ENCODE measurements around the gene COX18. TPM values are rescaled to one million over a fixed set of nuclear protein-coding genes. Genes with fewer than 3 reads are reported as not detected.

COX18 gene
- total and polyA plus RNA-seq, 2 of the 4 experiments (the other 2 are of a cell fraction) = 8.0 to 22.0 TPM

DNA sequence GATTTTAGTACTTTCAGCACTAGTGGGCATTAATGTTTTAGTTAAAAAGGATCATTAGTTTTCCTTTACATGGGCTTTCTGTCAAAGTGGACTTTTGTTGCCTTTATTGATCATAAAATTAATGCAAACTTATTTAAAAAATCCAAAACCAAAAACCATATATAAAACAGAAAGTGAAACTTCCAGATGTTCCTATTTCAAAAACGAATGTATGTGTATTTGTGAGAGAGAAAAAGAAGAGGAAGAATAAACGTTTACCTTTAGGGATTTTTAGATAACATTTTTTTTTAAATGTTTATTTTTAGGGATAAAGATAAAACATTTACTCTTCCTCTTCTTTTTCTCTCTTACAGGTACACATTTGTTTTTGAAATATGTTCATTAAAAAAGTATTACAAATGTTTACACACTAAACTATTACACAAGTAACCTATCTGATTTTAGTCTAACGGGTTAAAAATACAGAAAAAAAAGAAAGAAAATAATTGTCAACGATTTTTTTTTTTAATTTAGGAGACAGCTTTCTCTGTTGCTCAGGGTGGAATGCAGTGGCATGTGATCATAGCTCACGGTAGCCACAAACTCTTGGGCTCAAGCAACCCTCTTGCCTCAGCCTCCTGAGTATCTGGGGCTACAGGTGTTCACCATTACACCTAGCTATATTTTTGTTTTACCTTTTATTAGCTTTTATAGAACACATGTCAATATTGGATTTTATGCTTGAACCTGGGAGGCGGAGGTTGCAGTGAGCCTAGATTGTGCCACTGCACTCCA lies 16.8 kb upstream of the COX18 start:
- intact Hi-C loops (cut with micrococcal nuclease) = loop anchor here (5.0 kb wide), 1 partner anchor 171 kb away; the partner anchor contains the start of gene ANKRD17
- Histone ChIP-seq H3K9ac (ENCODE audit: low read depth, low read length) (no peak overlapping the region), H3K4ac (ENCODE audit: low read depth, low read length) (no peak overlapping the region), H3K9me3 (ENCODE audit: control insufficient read depth, insufficient read depth, low read length) (no peaks in the 10 kb centered on the region), H3K4me1 (ENCODE audit: control insufficient read depth, insufficient read depth, low read length) (0 out of 2 replicates have a peak, but pooled peaks cover 1% of the 10 kb centered on the region), H3K4me2 (ENCODE audit: low read depth, low read length) (no peak overlapping the region; the same call in 1 of the 2 replicates), H2BK20ac (ENCODE audit: low read depth, low read length) (no peak overlapping the region), H3K4me3 (ENCODE audit: insufficient read depth, low read depth, low read length) (no peak overlapping the region), H3K18ac (ENCODE audit: low read depth, low read length) (no peak overlapping the region), H4K91ac (ENCODE audit: insufficient read depth, low read depth, low read length) (no peak overlapping the region), H2BK5ac (ENCODE audit: low read depth, low read length, poor library complexity, severe bottlenecking) (no peak overlapping the region), H3K23ac (ENCODE audit: low read depth, low read length) (no peak overlapping the region), H3K27ac (ENCODE audit: insufficient read depth, low read length) (no peak overlapping the region), H4K8ac (ENCODE audit: low read depth in 2 of 2, low read length in 2 of 2) (no peak overlapping the region; a peak in 1 of 4 replicates), H3K27me3 (ENCODE audit: control insufficient read depth, insufficient read depth, low read length) (no peaks in the 10 kb centered on the region), H4K5ac (ENCODE audit: low read depth, low read length) (0 out of 2 replicates have a peak overlapping the region, but pooled peaks have one; percentile 11), H3K14ac (replicated peaks; ENCODE audit: low read depth, low read length) (no peak overlapping the region), H3K56ac (ENCODE audit: extremely low read depth, insufficient read depth, low read length) (no peak overlapping the region), H3K9me1 (ENCODE audit: insufficient read depth, low read length) (peaks cover 5% of the 10 kb centered on the region; the same call in 1 of the 2 replicates), H2BK120ac (ENCODE audit: low read depth, low read length) (no peak overlapping the region), H2AK9ac (replicated peaks; ENCODE audit: low read depth, low read length, poor library complexity) (no peak overlapping the region), H3K36me3 (ENCODE audit: control insufficient read depth, insufficient read depth, low read length) (peaks cover 22% of the 10 kb centered on the region), H4K20me1 (ENCODE audit: insufficient read depth, low read length) (no peaks in the 10 kb centered on the region), H2AFZ (replicated peaks; ENCODE audit: low read length, poor library complexity) (no peak overlapping the region), H2AK5ac (ENCODE audit: low read depth, low read length) (peak overlapping the region; percentile 58; the same call in 1 of the 2 replicates), H3K79me1 (ENCODE audit: low read depth in 1 of 2, low read length in 2 of 2) (peaks cover 16 to 18% of the 10 kb centered on the region in 2 experiments; a peak in 3 of 4 replicates), H2BK15ac (ENCODE audit: low read depth, low read length) (no peak overlapping the region)
- ChIA-PET POLR2A (ENCODE audit: unreplicated experiment) (interaction anchor here (0.7 kb wide), 1 partner anchor 654 kb away, joined by 8 read pairs; the partner anchor contains the start of gene CXCL8), CTCF (interaction anchor here (0.6 kb wide), 1 partner anchor 15 kb away, joined by 3 read pairs; no protein-coding TSS in a partner anchor)
- ATAC-seq (ENCODE audit: low read depth) (no peak), DNase-seq (no peak)
- in situ Hi-C loops (cut with MboI; ENCODE audit: low sequenced_read_pairs) = no loop called here
- dilution Hi-C loops (cut with HindIII; ENCODE audit: low sequenced_read_pairs, unreplicated experiment) = no loop called here
- no peak for TF ChIP-seq RAD21 (IDR thresholded peaks at IDR 0.05; ENCODE audit: low read length)
- TF ChIP-seq SMC3 (IDR thresholded peaks at IDR 0.05; ENCODE audit: low read depth, low read length) = no peak
- no peak for TF ChIP-seq POLR2A (IDR thresholded peaks at IDR 0.05; ENCODE audit: low read depth, low read length)
- no peak for TF ChIP-seq RFX5 (IDR thresholded peaks at IDR 0.05; ENCODE audit: low read depth, low read length)
- TF ChIP-seq CHD1 (IDR thresholded peaks at IDR 0.05; ENCODE audit: low read depth, low read length) = no peak
- TF ChIP-seq MAZ (IDR thresholded peaks at IDR 0.05; ENCODE audit: borderline replicate concordance, low read depth, low read length) = no peak
- TF ChIP-seq USF2 (IDR thresholded peaks at IDR 0.05; ENCODE audit: low read depth, low read length) = no peak
- no peak for TF ChIP-seq FOS (IDR thresholded peaks at IDR 0.05; ENCODE audit: low read depth, low read length)
- WGBS, 2 experiments (ENCODE audit: extremely low coverage in 2 of 2, insufficient read length in 1 of 2) = no CpG with 5 or more reads among the region's 6 CpGs
- BruUV-seq (replicated peaks) = no TSS peak
